Upper lobe of left lung (tissue), 4 donors: Measurements from ENCODE around the gene MRPL17.

Experiments
- CTCF ChIP-seq, 6 experiments: fragments of 450-650 bp in 4 of 6; fragments of 200-600 bp in 2 of 6; sonication (generic) in 2 of 6; IDR thresholded peaks; one replicate each; pipeline ENCODE4 v1.5.1; 2016 to 2019; ENCODE audit warnings: antibody characterized with exemption in 6 of 6
- EP300 ChIP-seq, 4 donors: sonication (generic); formaldehyde crosslinking; IDR thresholded peaks; one replicate each; pipeline ENCODE4 v1.5.1; 2017; ENCODE audit warnings: antibody characterized with exemption in 4 of 4, control low read depth in 2 of 4
- POLR2A ChIP-seq, 4 donors: fragments of 450-650 bp; IDR thresholded peaks; one replicate each; pipeline ENCODE4 v1.5.1; 2016 to 2017; ENCODE audit warnings: antibody characterized with exemption in 4 of 4, mild to moderate bottlenecking in 2 of 4

- TF ChIP-seq CTCF (IDR thresholded peaks at IDR 0.05), result no peak
- no peak for TF ChIP-seq POLR2A (IDR thresholded peaks at IDR 0.05)
- TF ChIP-seq EP300 (IDR thresholded peaks at IDR 0.05), result no peak
Measured at GRCh38 chr11:6664551-6664950, 18.6 kb downstream of the MRPL17 start.
